GM19467 (cell line): ENCODE results near the gene PLD4.
"Not testable (repeated sequence)": the region's sequence is repeated elsewhere in the genome, so short reads cannot be mapped to it uniquely, and the experiment has no call there.

Source experiments
- ATAC-seq: cut with Tn5 transposase; IDR thresholded peaks from one replicate; pipeline ENCODE4 v1.9.1; 2021; ENCODE audit warnings: mild to moderate bottlenecking, moderate library complexity; ENCODE audit not compliant: unreplicated experiment

PLD4 gene

DNA sequence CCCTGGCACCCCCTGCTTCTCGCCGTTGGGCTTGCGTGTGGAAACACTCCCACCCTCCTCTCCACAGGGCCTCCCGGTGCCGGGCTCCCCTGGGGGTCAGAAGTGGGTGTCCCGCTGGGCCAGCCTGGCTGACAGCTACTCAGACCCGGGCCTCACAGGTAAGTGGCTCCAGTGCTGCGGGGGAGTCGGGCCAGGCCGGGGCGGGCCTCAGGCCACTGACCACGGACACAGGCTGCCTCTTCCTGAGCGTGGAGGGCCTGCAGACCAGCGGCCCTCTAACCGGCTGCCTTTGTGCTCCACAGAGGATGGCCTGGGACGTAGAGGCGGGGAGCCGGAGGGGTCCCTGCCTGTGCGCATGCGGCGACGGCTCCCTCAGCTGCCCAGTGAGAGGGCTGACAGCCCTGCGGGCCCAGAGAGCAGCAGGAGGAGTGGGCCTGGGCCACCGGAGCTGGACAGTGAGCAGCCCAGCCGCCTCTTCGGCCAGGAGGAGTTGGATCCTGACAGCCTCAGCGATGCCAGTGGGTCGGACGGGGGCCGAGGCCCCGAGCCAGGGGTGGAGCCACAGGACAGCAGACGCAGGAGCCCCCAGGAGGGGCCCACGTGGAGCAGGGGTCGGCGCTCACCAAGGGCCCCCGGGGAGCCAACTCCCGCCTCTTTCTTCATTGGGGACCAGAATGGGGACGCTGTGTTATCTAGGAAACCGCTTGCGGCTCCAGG lies 38.5 kb upstream of the PLD4 start:
- no peak for ATAC-seq

DNA sequence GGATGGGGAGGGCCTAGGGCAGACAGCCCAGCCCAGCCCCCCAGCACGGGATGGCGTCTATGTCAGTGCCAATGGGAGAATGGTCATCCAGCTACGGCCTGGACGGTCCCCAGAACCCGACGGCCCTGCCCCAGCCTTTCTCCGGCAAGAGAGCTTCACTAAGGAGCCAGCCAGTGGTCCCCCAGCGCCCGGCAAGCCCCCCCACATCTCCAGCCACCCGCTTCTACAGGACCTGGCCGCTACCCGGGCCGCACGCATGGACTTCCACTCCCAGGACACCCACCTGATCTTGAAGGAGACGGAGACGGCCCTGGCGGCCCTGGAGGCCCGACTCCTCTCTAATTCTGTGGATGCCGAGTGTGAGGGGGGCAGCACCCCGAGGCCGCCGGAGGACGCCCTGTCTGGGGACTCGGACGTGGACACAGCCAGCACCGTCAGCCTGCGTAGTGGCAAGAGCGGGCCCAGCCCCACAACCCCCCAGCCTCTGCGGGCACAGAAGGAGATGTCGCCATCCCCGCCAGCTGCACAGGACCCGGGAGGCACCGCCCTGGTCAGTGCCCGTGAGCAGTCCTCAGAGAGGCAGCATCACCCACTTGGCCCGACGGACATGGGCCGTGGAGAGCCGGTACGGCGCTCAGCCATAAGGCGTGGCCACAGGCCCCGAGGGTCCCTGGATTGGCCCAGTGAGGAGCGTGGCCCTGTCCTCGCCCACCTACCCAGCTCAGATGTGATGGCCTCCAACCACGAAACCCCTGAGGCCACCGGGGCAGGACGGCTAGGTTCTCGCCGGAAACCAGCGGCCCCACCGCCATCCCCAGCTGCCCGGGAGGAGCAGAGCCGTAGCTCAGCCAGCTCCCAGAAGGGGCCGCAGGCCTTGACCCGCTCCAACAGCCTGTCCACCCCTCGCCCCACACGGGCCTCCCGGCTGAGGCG lies 37.7 kb upstream of the PLD4 start:
- no peak for ATAC-seq

DNA sequence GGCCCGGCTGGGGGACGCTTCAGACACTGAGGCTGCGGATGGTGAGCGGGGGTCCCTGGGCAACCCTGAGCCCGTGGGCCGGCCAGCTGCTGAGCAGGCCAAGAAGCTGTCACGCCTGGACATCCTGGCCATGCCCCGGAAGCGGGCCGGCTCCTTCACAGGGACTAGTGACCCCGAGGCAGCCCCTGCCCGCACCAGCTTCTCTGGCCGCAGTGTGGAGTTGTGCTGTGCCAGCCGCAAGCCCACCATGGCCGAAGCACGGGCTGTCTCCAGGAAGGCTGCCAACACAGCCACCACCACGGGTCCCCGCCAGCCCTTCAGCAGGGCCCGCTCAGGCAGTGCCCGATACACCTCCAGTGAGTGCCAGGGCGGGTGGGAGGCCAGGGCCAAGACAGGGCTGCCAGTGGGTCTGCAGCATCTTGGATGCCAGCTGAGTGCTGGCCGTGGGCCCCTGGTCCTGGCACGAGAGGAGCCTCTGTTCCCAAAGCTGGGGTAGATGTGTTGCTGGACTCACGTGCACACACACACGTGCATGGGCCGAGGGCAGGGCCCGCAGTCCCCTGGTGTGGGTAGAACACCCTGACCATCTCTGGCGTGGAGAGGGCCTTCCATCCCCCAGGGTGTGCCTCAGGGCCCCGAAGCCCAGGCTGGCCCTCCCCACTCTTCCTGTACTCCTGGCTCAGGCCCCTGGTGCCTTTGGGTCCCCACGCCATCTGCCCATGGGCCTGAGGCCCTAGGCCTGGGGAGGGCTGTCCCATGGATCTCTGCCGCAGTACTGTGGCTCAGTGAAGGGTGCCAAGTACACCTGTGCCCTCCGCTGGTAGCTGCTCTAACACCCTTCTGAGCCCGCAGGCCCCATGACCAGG lies 36.8 kb upstream of the PLD4 start:
- no peak for ATAC-seq

DNA sequence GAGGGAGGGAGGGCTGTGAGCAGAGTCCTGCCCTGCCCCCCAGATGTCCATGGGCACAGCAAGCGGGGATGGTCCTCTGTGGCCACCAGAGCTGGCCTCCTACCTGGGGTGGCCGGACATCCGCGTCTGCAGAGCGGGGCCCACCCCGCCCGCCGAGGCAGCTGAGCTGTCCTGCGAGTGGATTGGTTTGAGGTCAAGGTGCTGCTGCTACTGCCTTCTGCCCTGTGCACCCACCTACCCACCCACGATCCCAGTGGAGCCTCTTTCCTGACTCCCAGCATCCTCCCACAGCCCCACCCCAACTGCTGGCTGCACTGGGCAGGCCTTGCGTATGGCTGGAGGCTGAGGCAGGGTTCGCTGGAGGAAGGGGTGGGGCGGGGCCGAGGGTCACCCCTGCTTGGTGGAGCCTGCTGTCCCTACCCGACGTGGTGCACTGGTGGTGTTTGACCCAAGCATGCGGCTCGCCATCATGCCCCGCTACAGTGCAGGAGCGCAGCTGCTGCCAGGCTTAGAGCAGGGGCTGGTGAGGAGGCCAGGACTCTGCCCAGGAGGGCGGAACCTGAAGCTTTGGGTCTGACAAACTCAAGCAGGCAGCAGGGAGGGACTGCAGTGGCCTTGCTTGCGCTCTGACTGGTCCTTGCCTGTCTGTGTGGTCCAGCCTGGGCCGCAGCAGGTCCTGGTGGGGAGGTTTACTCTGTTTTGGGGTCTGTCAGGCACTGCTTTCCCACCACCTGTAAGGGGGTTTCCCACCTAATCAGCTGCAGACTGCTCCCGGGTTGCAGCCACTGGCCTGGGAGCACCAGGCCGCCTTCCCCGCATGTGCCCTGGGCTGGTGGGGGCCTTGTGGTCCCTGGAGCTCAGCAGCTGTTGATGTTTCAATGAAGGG lies 35.9 kb upstream of the PLD4 start:
- no peak for ATAC-seq

DNA sequence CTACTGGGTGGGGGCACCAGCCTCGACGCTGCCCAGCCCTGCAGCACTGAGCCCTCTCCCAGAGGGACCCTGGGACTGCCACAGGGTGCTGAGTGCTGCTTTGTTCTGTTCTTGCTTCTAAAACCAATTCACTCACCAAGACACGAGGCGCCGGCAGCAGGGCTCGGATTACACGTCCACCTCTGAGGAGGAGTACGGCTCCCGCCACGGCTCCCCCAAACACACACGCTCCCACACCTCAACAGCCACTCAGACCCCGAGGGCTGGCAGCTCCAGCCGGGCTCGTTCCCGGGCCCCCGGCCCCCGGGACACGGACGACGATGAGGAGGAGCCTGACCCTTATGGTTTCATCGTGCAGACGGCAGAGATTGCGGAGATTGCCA lies 35.3 kb upstream of the PLD4 start:
- ATAC-seq = no peak

DNA sequence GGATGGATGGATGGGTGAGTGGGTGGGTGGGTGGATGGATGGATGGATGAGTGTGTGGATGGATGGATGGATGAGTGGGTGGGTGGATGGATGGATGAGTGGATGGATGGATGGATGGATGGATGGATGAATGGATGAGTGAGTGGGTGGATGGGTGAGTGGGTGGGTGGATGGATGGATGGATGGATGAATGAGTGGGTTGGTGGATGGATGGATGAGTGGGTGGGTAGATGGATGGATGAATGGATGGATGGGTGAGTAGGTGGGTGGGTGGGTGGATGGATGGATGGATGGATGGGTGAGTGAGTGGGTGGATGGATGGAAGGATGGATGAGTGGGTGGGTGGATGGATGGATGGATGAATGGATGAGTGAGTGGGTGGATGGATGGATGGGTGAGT lies 34.4 kb upstream of the PLD4 start:
- ATAC-seq = not testable (repeated sequence)

DNA sequence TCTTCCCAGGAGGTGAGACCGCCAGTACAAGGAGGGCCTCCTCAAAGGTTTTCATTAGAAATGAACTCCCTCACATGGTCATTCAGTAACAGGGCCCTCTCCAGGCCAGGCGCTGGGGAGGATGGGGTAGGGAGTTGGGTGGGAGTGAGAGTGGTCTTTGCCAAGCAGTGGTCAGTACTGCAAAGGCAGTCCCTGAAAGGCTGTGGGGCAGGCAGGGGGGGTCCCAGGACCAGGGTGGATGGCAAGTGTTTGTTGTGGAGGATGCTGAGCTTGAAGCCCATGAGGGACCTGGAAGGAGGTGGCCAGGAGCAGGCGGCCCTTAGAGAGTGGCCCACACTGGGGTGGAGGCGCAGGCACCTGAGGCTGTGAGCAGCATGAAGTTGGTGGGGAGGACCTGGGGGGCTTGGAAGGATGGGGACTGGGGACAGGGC lies 33.5 kb upstream of the PLD4 start:
- ATAC-seq = no peak

DNA sequence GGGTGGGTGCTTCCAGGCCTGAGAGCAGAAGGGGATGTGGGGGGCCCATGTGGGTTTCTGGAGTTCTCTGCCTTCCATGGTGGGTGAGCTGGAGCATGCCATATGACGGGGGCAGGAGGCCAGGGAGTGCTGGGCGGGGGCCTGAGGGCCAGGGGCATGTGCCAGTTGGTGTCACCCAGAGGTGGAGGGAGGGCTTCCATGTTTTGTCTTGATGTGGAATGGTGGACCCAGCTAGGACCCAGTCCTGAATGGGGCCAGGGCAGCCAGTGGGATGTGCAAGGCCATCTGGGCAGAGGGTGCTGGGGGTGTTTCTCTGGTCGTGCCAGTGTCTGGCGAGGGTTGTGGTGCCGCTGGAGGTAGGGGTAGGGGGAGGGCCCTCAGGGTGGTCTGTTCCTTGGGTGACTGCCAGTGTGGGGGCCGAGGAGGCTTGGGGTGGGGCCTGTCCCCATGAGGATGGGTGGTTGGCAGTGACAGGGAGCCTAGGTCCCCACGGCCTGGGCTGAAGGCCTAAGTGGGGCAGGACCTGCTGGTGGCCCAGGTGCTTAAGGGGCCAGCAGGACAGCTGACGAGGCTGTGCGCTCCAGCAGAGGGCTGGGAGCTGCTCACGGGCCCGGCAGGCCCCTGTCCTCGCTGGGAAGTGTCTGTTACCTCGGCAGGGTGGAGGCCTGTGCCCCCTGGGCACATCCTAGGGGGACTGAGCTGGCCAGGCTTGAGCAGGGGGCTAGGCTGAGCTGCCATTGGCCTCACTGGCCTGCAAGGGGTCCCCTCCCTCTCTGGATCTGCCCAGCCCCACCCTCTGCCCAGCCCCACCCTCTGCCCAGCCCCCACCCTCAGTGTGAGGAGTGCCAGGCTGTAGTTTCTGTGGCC lies 32.8 kb upstream of the PLD4 start:
- no peak for ATAC-seq

DNA sequence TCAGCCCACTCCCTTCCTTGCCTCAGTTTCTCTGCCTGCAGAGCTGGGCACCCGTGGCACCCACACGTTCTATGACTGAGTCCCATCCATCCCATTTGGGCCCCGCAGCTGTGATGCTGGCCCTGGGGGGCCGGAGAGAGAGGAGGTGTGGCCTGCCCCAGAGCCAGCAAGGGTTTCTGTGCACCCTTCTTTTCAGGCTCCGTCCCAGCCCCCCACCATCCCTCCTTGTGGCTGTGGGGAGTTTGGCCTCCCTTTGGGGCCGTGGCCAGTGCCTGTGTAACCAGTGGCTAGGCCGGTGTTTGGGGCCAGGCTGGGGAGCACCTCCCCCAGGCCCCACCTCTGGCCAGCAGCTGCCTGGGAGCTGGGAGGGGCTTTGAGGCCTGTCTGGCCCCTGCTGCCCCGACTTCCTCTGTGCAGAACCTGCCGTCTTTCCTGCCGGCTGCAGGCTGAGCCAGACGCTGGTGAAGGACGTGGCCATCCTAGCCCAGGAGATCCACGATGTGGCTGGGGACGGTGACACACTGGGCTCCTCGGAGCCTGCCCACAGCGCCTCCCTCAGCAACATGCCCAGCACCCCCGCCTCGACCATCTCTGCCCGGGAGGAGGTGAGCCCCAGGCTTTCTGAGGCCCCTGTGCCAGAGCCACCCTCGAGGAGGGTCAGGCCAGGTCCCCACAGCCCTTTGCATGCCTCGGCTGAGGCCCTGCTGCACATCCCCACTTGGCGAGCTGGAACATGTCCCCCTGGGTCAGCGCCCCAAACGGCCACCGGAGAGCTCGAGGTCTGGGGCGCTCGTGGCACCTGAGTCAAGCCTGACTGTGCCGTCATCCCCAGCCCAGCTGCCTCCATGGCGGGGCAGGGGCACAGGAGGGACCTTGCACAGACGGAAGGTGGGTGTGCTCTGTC lies 31.9 kb upstream of the PLD4 start:
- no peak for ATAC-seq

DNA sequence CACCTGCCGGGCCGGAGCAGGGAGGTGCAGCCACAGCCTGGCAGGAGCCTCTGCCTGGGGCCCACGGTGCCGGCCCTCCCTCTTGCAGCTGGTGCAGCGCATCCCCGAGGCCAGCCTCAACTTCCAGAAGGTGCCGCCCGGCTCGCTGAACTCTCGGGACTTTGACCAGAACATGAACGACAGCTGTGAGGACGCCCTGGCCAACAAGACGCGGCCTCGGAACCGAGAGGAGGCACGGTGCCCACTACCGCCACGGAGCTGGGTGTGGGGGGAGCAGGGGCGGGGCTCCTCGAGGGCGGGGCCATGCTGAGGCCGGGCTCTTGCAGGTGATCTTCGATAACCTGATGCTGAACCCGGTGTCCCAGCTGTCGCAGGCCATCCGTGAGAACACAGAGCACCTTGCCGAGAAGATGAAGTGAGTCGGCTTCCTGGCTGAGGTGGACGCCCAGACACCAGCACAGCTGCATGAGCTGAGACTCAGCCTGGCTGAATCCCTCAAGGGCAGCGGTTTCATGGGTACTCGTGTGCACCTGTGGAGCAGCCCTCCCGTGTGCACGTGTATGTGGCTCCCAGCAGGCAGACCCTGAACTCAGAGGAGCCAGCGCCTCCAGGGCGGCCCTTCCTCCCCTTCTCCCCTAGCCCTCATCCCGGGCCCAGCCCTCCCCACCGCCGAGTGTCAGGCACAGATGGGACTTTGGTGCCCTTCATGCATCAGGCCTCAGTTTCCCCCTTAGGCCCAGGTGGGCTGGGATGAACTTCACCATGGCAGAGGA lies 31.1 kb upstream of the PLD4 start:
- ATAC-seq = no peak

DNA sequence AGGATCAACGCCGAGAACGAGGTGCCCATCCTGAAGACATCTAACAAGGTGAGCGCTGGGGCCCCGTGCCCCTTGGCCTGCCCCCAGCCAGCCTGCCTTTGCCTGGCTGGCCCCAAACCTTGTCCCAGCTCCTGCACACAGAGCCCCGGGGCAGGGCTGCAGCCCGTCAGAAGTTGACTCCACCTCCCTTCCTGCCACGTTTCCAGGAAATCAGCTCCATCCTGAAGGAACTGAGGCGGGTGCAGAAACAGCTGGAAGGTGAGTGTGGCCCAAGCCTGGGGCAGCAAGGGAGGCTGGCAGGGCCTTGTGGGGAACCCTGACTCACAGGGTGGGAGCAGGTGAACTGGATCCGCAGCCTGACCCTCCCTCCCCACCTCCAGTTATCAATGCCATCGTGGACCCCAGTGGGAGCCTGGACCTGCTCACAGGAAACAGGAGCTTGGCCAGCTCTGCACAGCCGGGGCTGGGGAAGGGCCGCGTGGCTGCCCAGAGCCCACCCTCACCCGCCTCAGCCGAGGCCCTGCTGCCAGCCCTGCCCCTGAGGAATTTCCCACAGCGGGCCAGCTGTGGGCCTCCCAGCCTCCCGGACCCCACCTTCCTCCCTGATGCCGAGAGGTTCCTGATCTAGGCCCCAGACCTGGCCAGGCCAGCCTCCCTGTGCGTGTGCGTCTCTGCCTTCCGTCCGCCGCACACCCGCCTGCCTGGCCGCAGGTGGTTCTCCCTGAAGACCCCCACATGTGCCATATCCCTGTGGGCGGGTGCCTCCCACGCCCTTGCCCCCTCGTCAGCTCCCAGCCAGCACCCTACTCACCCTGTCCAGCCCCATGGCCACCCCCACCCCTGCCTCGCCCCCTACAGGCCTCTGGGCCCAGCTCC lies 30.1 kb upstream of the PLD4 start:
- ATAC-seq = no peak

DNA sequence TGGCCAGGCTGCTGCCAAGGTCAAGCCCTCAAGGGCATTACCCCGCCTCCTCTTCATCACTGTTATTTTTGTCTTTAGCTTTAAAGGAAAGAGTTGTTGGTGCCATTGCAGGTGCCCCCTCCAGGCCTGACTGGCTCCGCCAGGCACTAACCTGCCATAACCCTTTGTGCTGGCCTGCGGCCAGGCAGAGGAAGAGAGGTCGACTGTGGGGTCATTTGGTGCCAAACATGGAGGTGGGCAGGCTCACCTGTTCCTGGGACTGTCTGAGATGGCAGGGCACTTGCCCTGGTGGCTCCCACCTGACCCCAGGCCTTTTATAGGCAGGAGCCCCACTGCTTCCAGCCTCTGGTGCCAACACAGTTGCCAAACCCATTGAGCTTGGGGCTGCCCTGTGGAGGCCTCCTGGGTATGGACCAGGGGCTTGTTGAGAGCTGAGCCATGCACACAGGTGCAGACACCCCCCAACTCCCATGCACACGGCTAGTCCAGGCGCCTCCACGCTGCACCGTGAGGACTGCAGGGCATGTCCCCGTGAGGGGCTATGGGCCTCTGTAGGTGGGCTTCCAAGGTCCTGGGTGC lies 29.4 kb upstream of the PLD4 start:
- no peak for ATAC-seq

DNA sequence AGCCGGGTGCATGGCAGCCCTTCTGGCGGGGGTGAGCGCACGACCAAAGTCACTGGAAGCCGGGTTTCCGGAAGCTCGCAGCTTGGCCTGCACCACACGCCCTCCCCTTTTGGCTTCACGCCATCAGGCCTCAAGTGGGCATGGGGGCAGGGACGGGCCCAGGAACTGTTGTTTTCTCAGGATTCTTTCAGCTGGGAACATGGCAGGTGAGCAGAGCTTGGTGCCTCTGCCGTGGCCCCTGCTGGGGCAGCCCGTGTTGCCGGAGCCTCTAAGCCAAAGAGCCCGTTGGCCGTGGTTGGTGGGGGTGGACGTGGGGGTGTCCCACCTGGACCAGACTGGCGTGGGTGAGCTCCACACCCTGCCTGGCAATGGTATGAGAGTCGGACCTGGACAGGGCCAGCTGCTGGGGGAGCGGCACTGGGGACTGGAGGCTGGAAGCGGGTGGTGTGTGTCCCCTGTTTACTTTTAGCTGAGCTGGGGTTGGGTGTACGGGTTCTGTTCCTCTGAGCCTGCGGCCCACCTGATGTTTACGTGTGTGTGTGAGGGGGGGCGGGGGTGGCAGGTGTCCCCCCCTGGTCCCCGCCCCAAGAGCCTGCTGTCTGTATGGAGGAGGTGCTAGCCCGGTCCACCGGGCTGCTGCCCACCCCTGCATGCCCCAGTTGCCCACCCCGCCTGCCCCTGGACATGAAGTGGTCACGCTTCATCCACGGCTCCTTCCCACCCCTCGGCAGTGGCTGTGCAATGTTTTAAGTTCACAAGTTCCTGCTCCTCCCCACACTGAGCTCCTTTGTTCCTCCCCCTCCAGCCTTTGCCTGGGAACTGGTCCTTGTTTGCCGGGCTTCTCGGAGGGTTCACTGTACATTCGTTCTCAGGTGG lies 28.7 kb upstream of the PLD4 start:
- ATAC-seq = no peak

DNA sequence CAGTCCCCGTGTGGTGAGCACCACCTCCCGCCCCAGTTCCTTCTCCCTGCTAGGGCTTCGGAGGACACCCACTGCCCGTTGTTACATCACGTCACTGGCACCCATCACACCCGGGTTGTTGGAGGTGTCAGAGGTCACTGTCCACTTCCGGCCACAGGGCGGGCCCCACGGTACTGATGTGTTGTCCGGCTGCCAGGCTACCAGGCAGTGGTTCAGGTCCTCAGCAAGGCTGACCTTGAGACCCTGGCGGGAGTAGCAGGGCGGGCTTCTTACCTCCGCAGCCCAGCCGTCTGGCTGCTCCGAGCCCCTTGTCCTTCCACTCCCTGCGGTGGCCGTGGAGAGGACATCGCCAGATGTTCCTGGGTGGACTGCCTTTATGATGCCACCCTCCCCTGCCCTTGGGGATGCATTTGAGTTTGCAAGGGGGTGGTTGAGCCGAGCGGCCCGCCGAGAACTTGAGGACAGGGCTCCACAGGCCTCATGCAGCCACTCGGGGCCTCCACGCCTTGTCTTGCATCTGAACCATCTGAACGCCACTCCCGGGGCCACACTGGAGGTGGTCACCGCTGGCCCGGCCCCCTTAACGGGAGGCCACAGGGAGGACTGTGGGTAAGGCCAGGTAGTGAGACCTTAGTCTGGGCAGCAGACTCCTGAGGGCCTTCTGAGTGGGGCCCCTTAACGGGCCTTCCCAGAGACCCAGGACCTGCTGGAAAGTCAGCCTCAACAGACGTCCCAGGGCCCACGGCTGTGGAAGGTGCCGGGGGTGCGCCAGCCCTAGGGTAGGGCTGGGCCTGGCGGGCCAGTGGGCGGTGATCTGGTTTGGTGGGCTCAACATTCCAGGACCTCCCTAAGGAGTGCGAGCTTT lies 27.1 kb upstream of the PLD4 start:
- no peak for ATAC-seq
